Measurements from ENCODE around the gene GMDS. TPM values are rescaled to one million over a fixed set of nuclear protein-coding genes. Genes with fewer than 3 reads are reported as not detected.

Gene GMDS
- total and polyA plus RNA-seq, 4 donors = 7.3 to 28.3 (median 16.1) TPM

DNA sequence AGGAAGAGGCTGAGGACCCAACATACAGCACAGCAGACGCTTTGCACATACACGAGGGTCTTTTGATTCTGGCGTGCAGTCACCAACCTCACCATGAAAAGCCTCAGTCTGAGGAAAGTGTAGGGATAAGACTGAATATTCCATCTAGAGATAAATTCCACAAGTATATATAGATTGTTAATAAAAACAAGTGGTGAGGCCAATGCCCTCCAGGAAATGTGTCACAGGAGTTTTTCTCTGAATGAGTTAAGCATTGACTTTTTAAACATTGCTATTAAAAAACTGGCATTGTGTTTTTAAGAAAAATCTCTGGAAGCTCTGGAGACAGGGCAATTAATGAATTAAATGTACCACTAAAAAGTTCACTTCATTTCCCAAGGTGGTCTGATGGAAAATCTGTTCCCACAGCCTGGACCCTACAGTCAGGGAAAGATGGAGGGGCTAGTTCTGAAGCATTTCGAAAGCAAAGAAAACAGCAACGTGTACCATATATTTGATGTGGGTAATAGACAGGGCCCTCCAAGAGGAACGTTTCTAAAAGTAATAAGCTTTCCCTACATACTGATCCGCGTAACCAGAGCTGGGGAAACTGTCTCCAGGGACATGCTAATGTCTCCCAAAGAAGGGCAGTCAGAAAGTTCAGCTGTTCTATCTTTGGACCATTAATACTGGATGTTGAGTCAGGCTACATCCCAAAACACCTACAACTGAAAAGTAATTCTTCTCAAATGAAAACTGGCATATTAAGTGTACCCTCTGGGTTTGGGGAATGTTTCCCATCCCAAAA lies 334.6 kb downstream of the GMDS start:
- peaks cover 0 to 2% (median 0%) of the 10 kb centered on the region in 4 donors for H3K36me3 ChIP-seq (ENCODE audit: control insufficient read depth in 4 of 4, insufficient read depth in 4 of 4, low read length in 4 of 4)
- TF ChIP-seq, protein P1, sequence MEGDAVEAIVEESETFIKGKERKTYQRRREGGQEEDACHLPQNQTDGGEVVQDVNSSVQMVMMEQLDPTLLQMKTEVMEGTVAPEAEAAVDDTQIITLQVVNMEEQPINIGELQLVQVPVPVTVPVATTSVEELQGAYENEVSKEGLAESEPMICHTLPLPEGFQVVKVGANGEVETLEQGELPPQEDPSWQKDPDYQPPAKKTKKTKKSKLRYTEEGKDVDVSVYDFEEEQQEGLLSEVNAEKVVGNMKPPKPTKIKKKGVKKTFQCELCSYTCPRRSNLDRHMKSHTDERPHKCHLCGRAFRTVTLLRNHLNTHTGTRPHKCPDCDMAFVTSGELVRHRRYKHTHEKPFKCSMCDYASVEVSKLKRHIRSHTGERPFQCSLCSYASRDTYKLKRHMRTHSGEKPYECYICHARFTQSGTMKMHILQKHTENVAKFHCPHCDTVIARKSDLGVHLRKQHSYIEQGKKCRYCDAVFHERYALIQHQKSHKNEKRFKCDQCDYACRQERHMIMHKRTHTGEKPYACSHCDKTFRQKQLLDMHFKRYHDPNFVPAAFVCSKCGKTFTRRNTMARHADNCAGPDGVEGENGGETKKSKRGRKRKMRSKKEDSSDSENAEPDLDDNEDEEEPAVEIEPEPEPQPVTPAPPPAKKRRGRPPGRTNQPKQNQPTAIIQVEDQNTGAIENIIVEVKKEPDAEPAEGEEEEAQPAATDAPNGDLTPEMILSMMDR (IDR thresholded peaks at IDR 0.05; ENCODE audit: control extremely low read depth, extremely low read depth) = no peak
- no peaks in the 10 kb centered on the region for H3K9me3 ChIP-seq (ENCODE audit: control insufficient read depth in 4 of 4, insufficient read depth in 3 of 4, low read length in 3 of 4)
- no peak for DNase-seq
- peaks cover 0 to 6% (median 0%) of the 10 kb centered on the region in 5 donors for H3K4me1 ChIP-seq (ENCODE audit: control insufficient read depth in 5 of 5, insufficient read depth in 5 of 5, low read length in 5 of 5)
- H3K4me3 ChIP-seq = no peak overlapping the region
- 80 to 84% methylated on average over 8 of the region's 8 CpGs for WGBS, 2 donors
- no peak overlapping the region for H3K9ac ChIP-seq (ENCODE audit: insufficient read depth in 1 of 2, low read length in 2 of 2)
- no peaks in the 10 kb centered on the region for H3K27me3 ChIP-seq (ENCODE audit: control insufficient read depth in 3 of 3, insufficient read depth in 3 of 3, low read length in 2 of 3)
- no peak for ATAC-seq (ENCODE audit: insufficient read depth, low FRiP score)
- H3K27ac ChIP-seq (ENCODE audit: low read depth in 1 of 2, low read length in 1 of 2) = no peak overlapping the region

DNA sequence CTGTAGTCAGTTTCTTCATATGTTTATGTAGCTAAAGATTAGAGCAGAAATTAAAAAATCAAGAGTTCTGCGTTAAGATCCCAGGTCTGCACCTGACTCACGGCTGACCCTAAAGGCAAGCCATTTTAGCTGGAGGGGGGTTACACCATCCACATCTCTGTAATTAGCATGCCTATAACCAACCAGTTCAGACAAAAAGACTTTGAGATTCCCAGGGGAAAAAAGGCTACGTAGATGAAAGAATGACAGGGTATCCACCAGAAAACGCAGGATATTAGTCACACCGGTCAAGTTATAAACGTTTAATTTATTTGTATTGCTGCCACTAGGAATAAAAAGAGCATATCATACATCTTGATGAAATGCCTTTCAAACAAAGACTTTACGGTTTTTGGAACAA lies 336.6 kb downstream of the GMDS start:
- ATAC-seq (ENCODE audit: insufficient read depth, low FRiP score) = no peak
- no peaks in the 10 kb centered on the region for H3K9me3 ChIP-seq (ENCODE audit: control insufficient read depth in 4 of 4, insufficient read depth in 3 of 4, low read length in 3 of 4)
- no peak overlapping the region for H3K4me3 ChIP-seq
- TF ChIP-seq, protein P1 (IDR thresholded peaks at IDR 0.05; ENCODE audit: control extremely low read depth, extremely low read depth) = no peak
- no peaks in the 10 kb centered on the region for H3K27me3 ChIP-seq (ENCODE audit: control insufficient read depth in 3 of 3, insufficient read depth in 3 of 3, low read length in 2 of 3)
- no peak for DNase-seq
- no peaks in the 10 kb centered on the region for H3K36me3 ChIP-seq (ENCODE audit: control insufficient read depth in 4 of 4, insufficient read depth in 4 of 4, low read length in 4 of 4)
- no peak overlapping the region for H3K27ac ChIP-seq (ENCODE audit: low read depth in 1 of 2, low read length in 1 of 2)
- 90% methylated on average over 7 of the region's 7 CpGs for WGBS, 2 donors
- no peak overlapping the region for H3K9ac ChIP-seq (ENCODE audit: insufficient read depth in 1 of 2, low read length in 2 of 2)
- H3K4me1 ChIP-seq (ENCODE audit: control insufficient read depth in 5 of 5, insufficient read depth in 5 of 5, low read length in 5 of 5) = peaks cover 0 to 6% (median 0%) of the 10 kb centered on the region in 5 donors

DNA sequence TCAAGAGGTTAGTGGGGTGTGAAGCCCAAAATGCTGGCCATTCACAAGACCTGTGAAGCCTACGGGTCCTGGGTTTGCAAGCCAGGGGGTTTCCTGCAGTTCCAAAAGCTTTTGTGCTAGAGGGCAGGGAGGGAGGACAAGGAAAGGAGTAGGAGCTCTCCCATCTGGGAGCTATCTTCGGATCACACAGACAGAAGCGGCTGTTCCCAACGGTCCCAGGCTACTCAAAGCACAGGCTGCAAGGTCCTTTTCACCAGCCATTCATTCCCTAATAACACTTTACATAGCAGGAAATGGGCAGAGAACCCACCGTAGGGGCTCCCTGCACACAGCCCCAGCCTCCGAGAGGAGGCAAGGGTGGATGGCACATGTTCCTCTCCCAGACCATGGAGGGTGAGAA lies 338.8 kb downstream of the GMDS start:
- H3K36me3 ChIP-seq (ENCODE audit: control insufficient read depth in 4 of 4, insufficient read depth in 4 of 4, low read length in 4 of 4) = no peaks in the 10 kb centered on the region
- H3K9ac ChIP-seq (ENCODE audit: insufficient read depth in 1 of 2, low read length in 2 of 2) = no peak overlapping the region
- no peaks in the 10 kb centered on the region for H3K9me3 ChIP-seq (ENCODE audit: control insufficient read depth in 4 of 4, insufficient read depth in 3 of 4, low read length in 3 of 4)
- no peak overlapping the region for H3K4me3 ChIP-seq
- H3K4me1 ChIP-seq (ENCODE audit: control insufficient read depth in 5 of 5, insufficient read depth in 5 of 5, low read length in 5 of 5) = no peaks in the 10 kb centered on the region
- WGBS, 2 donors = 95 to 96% methylated on average over 6 of the region's 6 CpGs
- TF ChIP-seq, protein P1 (IDR thresholded peaks at IDR 0.05; ENCODE audit: control extremely low read depth, extremely low read depth) = no peak
- no peak overlapping the region for H3K27ac ChIP-seq (ENCODE audit: low read depth in 1 of 2, low read length in 1 of 2)
- DNase-seq (no peak), ATAC-seq (ENCODE audit: insufficient read depth, low FRiP score) (no peak)
- no peaks in the 10 kb centered on the region for H3K27me3 ChIP-seq (ENCODE audit: control insufficient read depth in 3 of 3, insufficient read depth in 3 of 3, low read length in 2 of 3)

Measured in lung (tissue), 12 donors.